ENCODE results near the gene OR51B5. TPM values are rescaled to one million over a fixed set of nuclear protein-coding genes. Genes with fewer than 3 reads are reported as not detected.
"Not testable (repeated sequence)": the region's sequence is repeated elsewhere in the genome, so short reads cannot be mapped to it uniquely, and the experiment has no call there.

OR51B5 gene
- total and polyA plus RNA-seq, 2 donors (not counting 1 experiment from before 2014, with no cell fraction given): 0.67 TPM; not detected in 1

GRCh38 chr11:5362017-5362625 is 18.8 kb upstream of the OR51B5 start:
- ChIA-PET CTCF (no interaction called here), POLR2A (no interaction called here)
- H3K9ac ChIP-seq (ENCODE audit: low read length): no peak overlapping the region
- H3K4me2 ChIP-seq (replicated peaks; ENCODE audit: low read depth, low read length, poor library complexity, severe bottlenecking): no peak overlapping the region
- H3K4me3 ChIP-seq (ENCODE audit: control extremely low read depth in 1 of 5, extremely low read depth in 1 of 5, insufficient read depth in 1 of 5, low read depth in 2 of 5, low read length in 4 of 5): no peak overlapping the region
- DNase-seq (no peak), ATAC-seq (ENCODE audit: low read depth) (no peak)
- H3K9me3 Mint-ChIP-seq (ENCODE audit: insufficient read depth): peaks cover 2% of the 10 kb centered on the region
- H3K4me3 Mint-ChIP-seq: no peak overlapping the region
- H3K27ac Mint-ChIP-seq: no peak overlapping the region
- H3K9me3 ChIP-seq (ENCODE audit: control extremely low read depth in 1 of 3, control insufficient read depth in 2 of 3, insufficient read depth in 1 of 3, low read length in 2 of 3): no peaks in the 10 kb centered on the region
- intact Hi-C loops (cut with micrococcal nuclease): no loop called here
- no peak overlapping the region for H3K27ac ChIP-seq (ENCODE audit: low read length in 2 of 2)
- TF ChIP-seq, protein P1, sequence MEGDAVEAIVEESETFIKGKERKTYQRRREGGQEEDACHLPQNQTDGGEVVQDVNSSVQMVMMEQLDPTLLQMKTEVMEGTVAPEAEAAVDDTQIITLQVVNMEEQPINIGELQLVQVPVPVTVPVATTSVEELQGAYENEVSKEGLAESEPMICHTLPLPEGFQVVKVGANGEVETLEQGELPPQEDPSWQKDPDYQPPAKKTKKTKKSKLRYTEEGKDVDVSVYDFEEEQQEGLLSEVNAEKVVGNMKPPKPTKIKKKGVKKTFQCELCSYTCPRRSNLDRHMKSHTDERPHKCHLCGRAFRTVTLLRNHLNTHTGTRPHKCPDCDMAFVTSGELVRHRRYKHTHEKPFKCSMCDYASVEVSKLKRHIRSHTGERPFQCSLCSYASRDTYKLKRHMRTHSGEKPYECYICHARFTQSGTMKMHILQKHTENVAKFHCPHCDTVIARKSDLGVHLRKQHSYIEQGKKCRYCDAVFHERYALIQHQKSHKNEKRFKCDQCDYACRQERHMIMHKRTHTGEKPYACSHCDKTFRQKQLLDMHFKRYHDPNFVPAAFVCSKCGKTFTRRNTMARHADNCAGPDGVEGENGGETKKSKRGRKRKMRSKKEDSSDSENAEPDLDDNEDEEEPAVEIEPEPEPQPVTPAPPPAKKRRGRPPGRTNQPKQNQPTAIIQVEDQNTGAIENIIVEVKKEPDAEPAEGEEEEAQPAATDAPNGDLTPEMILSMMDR (IDR thresholded peaks at IDR 0.05): no peak
- no peak for TF ChIP-seq EZH2 (IDR thresholded peaks at IDR 0.05; ENCODE audit: borderline replicate concordance, insufficient read depth, low read depth, low read length, poor library complexity, severe bottlenecking)
- H3K79me2 ChIP-seq (ENCODE audit: control insufficient read depth, insufficient read depth, low read length): no peaks in the 10 kb centered on the region
- WGBS (ENCODE audit: insufficient coverage): 87% methylated on average over 2 of the region's 3 CpGs
- no peak overlapping the region for H2AFZ ChIP-seq (ENCODE audit: insufficient read depth, low read depth, low read length, poor library complexity, severe bottlenecking)
- no peaks in the 10 kb centered on the region for H3K4me1 Mint-ChIP-seq
- H3K4me1 ChIP-seq (ENCODE audit: control insufficient read depth in 2 of 2, insufficient read depth in 2 of 2, low read length in 2 of 2): no peaks in the 10 kb centered on the region
- H3K27me3 Mint-ChIP-seq: peaks cover 9% of the 10 kb centered on the region
- no peaks in the 10 kb centered on the region for H4K20me1 ChIP-seq (ENCODE audit: control insufficient read depth, insufficient read depth, low read length, poor library complexity, severe bottlenecking)
- H3K27me3 ChIP-seq (replicated peaks in 1 of 4; ENCODE audit: control extremely low read depth in 1 of 4, control insufficient read depth in 3 of 4, insufficient read depth in 4 of 4, low read length in 3 of 4): no peaks in the 10 kb centered on the region
- no peaks in the 10 kb centered on the region for H3K36me3 ChIP-seq (replicated peaks in 1 of 2; ENCODE audit: control extremely low read depth in 1 of 2, control insufficient read depth in 1 of 2, extremely low read depth in 1 of 2, insufficient read depth in 2 of 2, low read length in 1 of 2)

DNA sequence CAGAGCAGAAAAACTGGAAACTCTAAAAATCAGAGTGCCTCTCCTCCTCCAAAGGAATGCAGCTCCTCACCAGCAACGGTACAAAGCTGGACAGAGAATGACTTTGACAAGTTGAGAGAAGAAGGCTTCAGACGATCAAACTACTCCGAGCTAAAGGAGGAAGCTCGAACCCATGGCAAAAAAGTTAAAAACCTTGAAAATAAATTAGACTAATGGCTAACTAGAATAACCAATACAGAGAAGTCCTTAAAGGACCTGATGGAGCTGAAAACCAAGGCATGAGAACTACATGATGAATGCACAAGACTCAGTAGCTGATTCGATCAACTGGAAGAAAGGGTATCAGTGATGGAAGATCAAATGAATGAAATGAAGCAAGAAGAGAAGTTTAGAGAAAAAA is 12.7 kb upstream of the OR51B5 start:
- H3K9ac ChIP-seq (ENCODE audit: low read length); H3K79me2 ChIP-seq (ENCODE audit: control insufficient read depth, insufficient read depth, low read length); H3K27me3 Mint-ChIP-seq; H4K20me1 ChIP-seq (ENCODE audit: control insufficient read depth, insufficient read depth, low read length, poor library complexity, severe bottlenecking); H3K9me3 Mint-ChIP-seq (ENCODE audit: insufficient read depth); H3K4me3 Mint-ChIP-seq; H2AFZ ChIP-seq (ENCODE audit: insufficient read depth, low read depth, low read length, poor library complexity, severe bottlenecking); H3K4me1 Mint-ChIP-seq; H3K4me3 ChIP-seq (ENCODE audit: control extremely low read depth in 1 of 5, extremely low read depth in 1 of 5, insufficient read depth in 1 of 5, low read depth in 2 of 5, low read length in 4 of 5); H3K4me2 ChIP-seq (replicated peaks; ENCODE audit: low read depth, low read length, poor library complexity, severe bottlenecking); intact Hi-C loops (cut with micrococcal nuclease); H3K4me1 ChIP-seq (ENCODE audit: control insufficient read depth in 2 of 2, insufficient read depth in 2 of 2, low read length in 2 of 2); H3K36me3 ChIP-seq (replicated peaks in 1 of 2; ENCODE audit: control extremely low read depth in 1 of 2, control insufficient read depth in 1 of 2, extremely low read depth in 1 of 2, insufficient read depth in 2 of 2, low read length in 1 of 2); CTCF ChIA-PET; POLR2A ChIA-PET; H3K9me3 ChIP-seq (ENCODE audit: control extremely low read depth in 1 of 3, control insufficient read depth in 2 of 3, insufficient read depth in 1 of 3, low read length in 2 of 3); H3K27me3 ChIP-seq (replicated peaks in 1 of 4; ENCODE audit: control extremely low read depth in 1 of 4, control insufficient read depth in 3 of 4, insufficient read depth in 4 of 4, low read length in 3 of 4); ATAC-seq (ENCODE audit: low read depth); H3K27ac ChIP-seq (ENCODE audit: low read length in 2 of 2); DNase-seq; H3K27ac Mint-ChIP-seq: not testable (repeated sequence)
- no CpG with 5 or more reads among the region's 5 CpGs for WGBS (ENCODE audit: insufficient coverage)
